ENCODE measurements around the gene RNASE13. TPM values are rescaled to one million over a fixed set of nuclear protein-coding genes. Genes with fewer than 3 reads are reported as not detected.
"Not testable (repeated sequence)": the region's sequence is repeated elsewhere in the genome, so short reads cannot be mapped to it uniquely, and the experiment has no call there.

RNASE13 gene
- total RNA-seq, 1 donor from 2014 or later: not detected

- no peak for DNase-seq
These were observed 15.2 kb downstream of the RNASE13 start for GRCh38 chr14:21019366-21019765.

- no peak for DNase-seq
These were observed 15.8 kb downstream of the RNASE13 start for GRCh38 chr14:21018781-21019180.

GRCh38 chr14:21018286-21018685 lies 16.3 kb downstream of the RNASE13 start:
- no peak for DNase-seq

GRCh38 chr14:21017528-21018245 lies 16.9 kb downstream of the RNASE13 start:
- DNase-seq: no peak

- no peak for DNase-seq
These were observed 18.0 kb downstream of the RNASE13 start for GRCh38 chr14:21016413-21017190.

GRCh38 chr14:21015312-21015711 lies 19.3 kb downstream of the RNASE13 start:
- no peak for DNase-seq

- DNase-seq: peak; percentile 94
These were observed 19.8 kb downstream of the RNASE13 start for GRCh38 chr14:21014761-21015190.

- DNase-seq: no peak
These were observed 23.5 kb downstream of the RNASE13 start for GRCh38 chr14:21011136-21011535.

GRCh38 chr14:21009721-21010120 lies 24.9 kb downstream of the RNASE13 start:
- not testable (repeated sequence) for DNase-seq

- DNase-seq: no peak
These were observed 30.7 kb downstream of the RNASE13 start for GRCh38 chr14:21003788-21004346.

- no peak for DNase-seq
These were observed 33.4 kb downstream of the RNASE13 start for GRCh38 chr14:21001218-21001617.

- no peak for DNase-seq
These were observed 35.0 kb downstream of the RNASE13 start for GRCh38 chr14:20999591-20999990.

- DNase-seq: no peak
These were observed 35.8 kb downstream of the RNASE13 start, which contains the start of gene SLC39A2 for GRCh38 chr14:20998674-20999366. Gene SLC39A2 (plus strand): TSS chr14:20999293. CDS start chr14:20999447, 154 bp downstream.

GRCh38 chr14:20998139-20998538 lies 36.5 kb downstream of the RNASE13 start:
- DNase-seq: no peak

- DNase-seq: no peak
These were observed 37.0 kb downstream of the RNASE13 start for GRCh38 chr14:20997564-20997963.

GRCh38 chr14:20997115-20997514 lies 37.5 kb downstream of the RNASE13 start:
- no peak for DNase-seq

GRCh38 chr14:20996521-20996920 lies 38.1 kb downstream of the RNASE13 start:
- no peak for DNase-seq

GRCh38 chr14:20989787-20990600 lies 44.6 kb downstream of the RNASE13 start, which contains the start of gene METTL17:
Gene METTL17 (plus strand): TSS chr14:20989980. CDS start chr14:20990003, 23 bp downstream.
- peak; percentile 95 for DNase-seq

- no peak for DNase-seq
These were observed 45.2 kb downstream of the RNASE13 start for GRCh38 chr14:20989471-20989786.

GRCh38 chr14:20988717-20989470 lies 45.7 kb downstream of the RNASE13 start:
- DNase-seq: no peak

- peak; percentile 74 for DNase-seq
These were observed 47.8 kb downstream of the RNASE13 start for GRCh38 chr14:20986811-20987210.

Measured in dermis blood vessel endothelial cell (primary cell).